HL-60/S4 treated with retinoic acid at 250 ng/mL for 4 days and 3 days (cell line): ENCODE measurements around the gene ASAH2.
"Not testable (repeated sequence)": the region's sequence is repeated elsewhere in the genome, so short reads cannot be mapped to it uniquely, and the experiment has no call there.

ENCODE experiments used
- in situ Hi-C: fragments of 300-500 bp; cut with MboI; formaldehyde crosslinking; loops from 2 replicates; pipeline ENCODE4 v1.7.0; 2022; ENCODE audit warnings: low sequenced_read_pairs

Gene ASAH2

DNA sequence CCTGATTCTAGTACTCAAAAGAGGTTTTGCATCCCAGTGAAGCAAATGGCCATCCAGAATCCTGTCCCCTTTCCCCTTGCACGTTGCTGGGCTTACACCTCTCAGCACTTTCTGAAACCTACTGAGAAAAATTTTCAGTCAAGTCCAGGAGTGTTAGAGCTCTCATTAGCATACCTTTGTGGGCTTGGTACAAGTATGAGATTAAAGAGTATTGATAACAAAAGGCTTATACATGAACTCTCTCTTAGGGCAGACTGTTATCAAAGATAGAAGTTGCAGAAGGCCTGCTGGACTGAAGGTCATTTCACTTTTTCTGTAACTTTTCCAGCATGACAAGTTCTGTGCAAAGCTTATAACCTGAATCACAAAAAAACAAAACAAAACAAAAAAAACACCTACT lies at the start of gene ASAH2:
ASAH2 (minus strand) TSS at position 123 of the 400 bp plus-strand sequence. CDS start 2,906 bp downstream, outside the sequence.
- in situ Hi-C loops: no loop called here

DNA sequence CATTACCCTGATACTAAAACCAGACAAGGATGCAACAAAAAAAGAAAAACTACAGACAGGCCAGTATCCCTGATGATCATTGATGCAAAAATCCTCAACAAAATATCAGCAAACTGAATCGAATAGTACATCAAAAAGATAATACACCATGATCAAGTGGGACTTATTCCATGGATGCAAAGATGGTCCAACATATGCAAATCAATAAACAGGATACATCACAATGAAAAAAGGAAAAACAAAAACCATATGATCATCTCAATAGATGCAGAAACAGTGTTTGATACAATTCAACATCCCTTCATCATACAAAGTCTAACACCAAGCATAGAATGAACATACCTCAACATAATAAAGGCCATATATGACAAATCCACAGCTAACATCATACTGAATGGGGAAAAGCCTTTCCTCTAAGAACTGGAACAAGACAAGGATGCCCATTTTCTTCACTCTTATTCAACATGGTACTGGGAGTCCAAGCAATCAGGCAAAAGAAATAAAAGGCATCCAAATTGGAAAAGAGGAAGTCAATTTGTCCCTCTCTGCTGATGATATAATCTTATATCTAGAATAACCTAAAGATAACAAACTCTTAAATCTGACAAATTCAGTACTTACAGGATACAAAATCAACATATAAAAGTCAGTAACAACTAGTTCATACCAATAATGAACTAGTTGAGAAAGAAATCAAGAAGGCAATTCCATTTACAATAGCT lies 48.8 kb upstream of the ASAH2 start:
- in situ Hi-C loops: no loop called here

DNA sequence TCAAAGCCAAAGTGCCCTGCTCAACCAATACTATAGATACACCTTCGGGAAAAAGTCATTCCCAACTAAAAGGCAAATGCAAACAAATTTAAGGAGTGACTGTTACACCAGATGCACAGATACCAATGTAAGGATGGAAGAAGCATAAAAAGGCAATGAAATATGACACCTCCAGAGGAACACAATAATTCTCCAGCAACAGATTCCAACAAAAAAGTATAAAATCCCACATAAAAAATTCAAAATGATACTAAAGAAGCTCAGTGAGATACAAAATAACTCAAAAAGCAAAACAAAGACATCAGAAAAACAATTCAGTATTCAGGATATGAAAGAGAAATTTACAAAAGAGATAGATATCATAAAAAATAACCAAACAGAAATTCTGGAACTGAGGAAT lies 44.1 kb upstream of the ASAH2 start:
- in situ Hi-C loops: no loop called here

DNA sequence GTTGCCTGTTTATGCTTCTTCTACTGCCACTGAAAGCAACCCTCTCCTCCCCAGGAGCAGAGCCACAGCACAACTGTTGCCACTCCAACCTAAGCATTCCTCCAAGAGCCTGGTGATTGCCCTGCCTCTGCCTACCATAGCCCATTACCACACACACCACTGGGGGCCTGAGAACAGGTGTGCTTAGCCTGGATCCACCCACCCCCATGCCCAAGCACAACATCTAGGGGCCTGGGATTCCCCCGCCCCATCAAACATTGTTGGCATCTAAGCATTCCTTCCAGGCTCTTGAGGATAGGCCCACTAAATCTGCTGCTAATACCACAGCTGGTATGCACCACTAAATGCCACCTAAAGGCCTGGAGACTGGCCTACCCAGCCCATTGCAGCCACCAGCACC lies 43.3 kb upstream of the ASAH2 start:
- in situ Hi-C loops: no loop called here

DNA sequence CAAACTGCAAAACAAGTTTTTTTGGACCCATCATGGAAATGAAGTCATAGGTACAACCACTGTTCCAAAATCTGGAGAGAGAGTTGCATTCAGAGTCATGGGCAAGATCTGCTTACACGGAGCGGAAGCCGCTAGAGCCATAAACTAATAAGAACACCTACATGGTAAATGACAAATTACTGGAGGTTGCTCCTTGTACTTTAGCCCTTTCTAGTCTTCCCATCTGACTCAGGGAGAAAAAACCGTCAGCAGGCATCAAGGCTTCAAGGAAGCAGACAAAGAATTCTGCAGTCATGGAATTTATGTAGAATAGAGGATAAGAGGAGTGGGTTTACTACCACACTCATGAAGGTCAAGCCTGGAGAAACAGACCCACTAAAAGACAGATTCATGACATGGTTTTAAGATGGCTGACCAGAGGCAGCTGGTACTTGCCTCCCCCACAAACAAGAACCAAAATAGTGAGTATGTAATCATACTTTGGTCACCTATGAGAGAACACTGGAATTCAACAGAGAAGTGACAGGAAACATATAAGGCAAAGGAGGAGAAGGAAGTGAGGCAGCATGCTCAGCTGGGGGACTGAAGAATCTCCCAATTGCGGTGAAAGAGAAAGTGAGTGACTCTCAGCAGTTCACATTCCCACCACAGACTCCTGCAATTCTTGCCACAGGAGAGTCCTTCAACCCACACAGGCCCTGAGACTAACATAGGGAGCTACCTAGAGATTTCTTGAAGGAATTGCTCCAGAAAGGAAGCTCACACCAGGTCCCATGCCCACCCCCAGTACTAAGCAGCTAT lies 42.4 kb upstream of the ASAH2 start:
- in situ Hi-C loops: no loop called here

DNA sequence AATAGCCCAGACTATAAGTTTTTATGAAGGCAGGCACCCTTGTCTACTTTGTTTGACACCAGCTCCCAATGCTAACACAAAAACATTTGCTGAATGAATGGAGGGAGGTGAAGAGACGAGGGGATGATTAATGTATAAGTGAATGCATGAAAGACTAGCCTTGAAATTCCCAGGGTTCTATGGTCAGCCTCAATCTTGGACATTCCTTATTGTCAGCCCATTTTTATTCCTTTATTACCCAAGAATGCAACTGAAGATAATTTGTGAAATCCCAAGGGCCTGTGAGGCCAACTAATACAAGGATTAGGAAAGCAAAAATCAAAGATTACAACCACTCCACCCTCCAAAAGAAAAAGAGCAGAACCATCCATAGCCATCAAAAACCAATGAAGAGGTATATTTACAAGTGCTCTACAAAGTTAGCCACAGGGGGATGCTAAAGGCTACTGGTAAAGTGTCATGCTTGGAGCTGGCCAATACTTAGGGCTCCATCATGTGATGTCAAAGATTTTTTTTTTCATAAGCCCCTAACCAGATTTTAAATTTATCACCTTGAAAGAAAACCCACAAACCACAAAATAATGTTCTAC lies 40.0 kb upstream of the ASAH2 start:
- in situ Hi-C loops: no loop called here

DNA sequence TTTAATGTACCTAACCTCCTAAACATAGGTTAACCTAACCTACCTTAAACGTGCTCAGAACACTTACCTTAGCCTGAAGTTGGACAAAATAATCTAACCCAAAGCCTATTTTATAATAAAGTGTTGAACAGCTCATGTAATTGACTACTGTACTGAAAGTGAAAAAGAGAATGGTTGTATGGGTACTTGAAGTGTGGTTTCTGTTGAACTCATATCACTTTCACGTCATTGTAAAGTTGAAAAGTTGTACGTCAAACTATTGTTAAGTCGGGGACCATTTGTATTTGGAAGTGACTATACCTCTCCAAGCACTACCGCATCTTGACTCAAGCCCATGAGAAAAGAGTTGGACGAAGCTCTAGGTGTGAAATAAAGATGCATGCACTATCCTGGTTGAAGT lies 37.9 kb upstream of the ASAH2 start:
- in situ Hi-C loops: no loop called here

DNA sequence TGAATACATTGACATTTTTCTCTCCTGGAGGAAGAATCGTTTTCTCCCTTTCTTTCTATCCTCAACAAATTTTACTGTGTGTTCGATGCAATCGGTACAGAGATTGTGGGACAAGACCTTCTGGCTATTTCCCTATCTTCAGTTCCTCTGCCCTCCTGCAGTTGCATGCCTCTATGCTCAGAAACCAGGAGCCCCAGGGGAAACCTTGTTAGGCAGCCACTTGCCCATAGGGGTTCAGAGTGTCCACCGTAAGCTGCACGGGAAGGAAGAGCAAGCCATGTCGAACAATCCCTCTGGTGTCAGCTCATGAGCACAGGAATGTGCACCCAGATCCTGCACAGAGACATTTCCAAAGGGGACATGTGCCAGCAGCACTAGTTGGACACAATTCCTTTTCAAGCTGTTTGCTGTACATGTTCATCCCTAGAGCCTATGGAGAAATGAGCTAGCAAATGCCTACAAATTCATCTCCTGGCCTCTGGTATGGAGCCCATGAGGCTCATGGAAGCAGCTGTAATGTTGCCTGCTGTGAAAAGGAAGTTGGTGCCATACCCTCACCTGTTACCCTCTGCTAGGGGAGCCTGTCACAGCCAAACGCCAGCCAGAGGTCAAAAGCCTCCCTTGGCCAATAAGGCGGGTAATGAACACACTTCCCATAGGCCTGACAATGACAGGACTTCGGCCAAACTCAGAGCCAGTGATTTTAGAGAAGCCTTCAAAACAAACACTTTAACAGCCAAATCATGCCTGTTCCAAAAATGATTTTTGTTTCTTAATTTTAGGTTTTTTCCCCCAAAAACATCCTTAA lies 35.9 kb upstream of the ASAH2 start:
- in situ Hi-C loops: no loop called here

DNA sequence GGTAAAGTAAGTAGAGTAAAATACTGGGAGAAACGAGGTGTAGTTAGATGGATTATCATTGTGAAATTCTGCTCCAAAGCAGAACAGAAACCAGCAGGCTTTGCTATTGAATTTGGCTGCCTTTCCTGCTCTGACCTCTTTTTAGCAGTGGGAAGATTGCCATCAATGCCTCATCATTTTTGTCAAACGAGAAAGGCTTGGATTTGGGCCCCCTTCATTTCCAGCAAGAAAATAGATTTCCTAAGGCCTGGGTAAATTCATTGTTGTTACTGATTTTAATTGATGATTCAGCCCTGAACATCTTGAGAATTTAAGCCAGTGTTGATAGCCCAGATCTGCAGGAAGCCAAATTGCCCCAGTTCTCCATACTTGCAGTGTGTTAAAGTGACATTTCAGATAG lies 35.2 kb upstream of the ASAH2 start:
- in situ Hi-C loops: no loop called here

DNA sequence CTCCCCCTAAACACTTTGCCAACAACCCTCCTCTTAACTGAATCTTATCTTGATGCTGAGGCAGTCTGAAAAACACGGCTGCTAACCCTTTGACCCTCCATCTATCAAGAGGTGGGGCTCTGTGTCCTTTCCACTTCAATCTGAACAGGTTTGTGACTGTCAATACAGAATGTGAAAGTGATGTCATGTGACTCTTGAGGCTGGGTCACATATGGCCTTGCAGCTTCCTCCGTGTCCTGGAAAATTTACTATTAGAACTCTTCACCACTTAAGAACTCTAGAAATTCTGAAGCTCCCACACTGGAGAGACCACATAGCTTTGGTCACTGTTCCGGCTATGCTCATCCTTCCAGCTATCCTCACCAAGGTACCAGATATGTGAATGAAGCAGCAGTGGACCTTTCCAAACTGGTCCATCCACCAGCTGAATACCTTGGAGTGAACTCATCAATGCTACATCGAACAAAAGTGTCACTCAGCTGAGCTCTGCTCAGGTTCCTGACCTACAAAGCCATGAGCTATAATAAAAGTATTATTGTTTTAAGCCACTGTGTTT lies 30.7 kb upstream of the ASAH2 start:
- in situ Hi-C loops: no loop called here

DNA sequence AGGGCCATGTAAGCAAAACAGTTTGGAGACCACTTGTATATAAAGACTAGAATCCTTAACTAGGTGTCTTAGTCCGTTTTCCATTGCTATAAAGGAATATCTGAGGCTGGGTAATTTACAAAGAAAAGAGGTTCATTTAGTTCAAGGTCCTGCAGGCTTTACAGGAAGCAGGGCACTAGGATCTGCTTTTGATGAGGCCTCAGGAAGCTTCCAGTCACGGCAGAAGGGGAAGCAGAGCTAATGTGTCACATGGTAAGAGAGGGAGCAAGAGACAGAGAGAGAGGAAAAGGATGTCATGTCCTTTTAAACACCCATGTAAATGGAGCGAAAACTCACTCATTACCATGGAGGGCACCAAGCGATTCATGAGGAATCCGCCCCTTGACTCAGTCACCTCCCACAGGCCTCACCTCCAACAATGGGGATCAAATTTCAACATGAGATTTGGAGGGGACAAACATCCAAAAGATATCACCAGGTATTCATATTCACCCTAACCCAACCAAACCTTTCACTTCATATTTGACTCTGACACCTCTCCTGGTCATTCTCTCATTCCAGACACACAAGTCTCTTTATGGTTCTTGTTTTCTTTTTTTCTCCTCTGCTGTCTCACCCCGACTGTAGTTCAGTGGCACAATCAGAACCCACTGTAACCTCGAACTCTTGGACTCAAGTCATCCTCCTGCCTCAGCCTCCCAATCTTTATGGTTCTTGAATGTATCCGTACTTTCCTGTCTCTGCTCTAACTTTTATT lies 30.1 kb upstream of the ASAH2 start:
- in situ Hi-C loops: no loop called here

DNA sequence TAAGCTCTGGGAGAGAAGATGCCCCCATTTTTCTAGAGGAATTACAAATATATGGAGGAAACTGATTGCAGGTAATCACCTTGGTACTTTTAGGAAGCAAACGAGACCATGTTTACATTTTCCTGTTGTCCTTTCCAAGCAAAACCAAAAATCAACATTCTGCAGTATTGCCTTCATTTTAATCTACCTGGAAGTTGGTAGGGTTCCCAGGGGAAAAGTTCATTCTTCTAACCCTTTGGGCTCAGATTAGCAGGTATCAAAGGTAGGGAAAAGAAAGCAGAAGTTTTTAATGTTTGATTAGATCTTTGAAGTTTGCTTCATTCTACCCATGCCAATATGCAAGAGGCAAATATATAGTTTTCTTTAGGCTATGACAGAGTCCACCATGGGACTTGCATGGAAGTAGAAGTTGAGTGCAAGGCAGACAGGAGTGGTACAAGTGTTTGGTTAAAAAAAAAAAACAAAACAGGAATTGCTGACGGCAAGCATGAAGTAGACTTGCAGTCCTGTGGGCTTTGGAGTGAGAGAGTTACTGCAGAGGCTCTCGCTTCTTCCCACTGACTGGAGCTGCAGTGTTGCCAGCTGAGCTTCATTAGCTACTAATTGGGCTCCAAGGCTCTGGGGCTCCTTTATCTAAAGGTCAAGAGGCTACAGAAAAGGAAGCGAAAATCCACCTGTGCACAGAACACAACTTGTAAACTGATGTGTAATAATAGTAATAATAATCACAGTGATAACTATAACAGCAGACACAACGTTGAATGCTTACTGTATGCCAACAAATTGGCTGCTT lies 28.9 kb upstream of the ASAH2 start:
- in situ Hi-C loops: no loop called here

DNA sequence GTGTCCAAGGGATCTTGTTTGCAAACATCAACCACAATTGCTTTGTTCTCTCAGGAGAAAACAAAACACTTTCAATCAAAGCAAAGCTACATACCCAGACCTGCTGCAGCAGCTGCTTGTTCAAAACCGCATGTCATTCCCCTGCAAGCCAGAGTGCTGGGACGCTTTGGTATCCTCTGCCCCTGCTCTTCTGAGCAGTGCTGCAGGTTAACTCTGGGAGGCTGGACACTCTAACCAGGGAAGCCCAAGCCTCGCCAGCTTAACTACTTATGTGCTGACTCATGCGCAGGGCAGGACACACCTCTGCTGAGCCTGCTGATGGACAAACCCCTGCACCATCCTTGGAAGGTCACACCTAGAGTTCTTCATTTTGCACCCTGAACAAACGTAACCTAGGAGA lies 28.2 kb upstream of the ASAH2 start:
- in situ Hi-C loops: no loop called here

DNA sequence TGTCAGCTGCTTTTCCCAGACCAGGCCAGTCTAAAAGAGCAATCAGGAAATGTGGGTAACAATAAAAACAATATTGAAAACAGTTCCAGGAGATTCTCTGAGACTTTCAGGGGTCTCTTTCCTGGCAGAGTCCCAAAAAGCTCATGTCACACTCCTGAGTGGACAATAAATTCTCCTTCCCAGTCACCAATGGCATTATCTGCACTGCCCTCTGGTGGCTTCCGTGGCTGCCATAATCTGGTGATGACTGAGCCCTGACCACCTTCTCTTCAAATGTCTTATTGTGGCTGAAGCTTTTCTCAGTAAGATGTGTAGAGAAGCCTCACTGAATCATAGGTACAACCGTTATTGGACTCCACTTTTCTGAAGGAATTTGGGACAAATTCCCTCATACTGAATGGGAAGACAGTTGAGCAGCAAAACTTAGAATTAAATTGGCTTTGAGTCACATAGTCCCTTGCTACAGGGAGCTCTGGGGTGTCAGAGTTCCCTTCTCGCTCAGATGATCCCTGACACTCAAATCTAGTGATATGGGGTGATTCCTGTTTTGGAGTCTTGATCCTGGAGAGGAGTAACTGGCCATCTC lies 24.4 kb upstream of the ASAH2 start:
- in situ Hi-C loops: no loop called here

DNA sequence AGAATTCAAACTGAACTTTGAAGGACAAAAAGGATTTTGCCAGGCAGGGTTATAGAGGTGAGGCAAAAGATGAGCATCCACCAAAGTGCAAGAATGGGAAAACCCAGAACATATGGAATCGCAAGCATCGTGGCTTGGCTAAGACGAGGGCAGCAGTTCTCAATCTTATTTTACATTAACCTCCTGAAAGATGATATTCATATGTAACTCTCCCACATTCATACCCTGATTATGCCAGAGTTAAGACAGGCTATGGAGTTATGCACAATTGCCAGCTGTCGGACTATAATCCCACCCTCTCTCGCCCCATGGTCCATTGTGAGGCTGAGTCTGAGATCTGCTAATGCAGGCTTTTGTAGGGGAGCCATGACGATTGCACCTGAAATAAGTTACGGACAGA lies 21.2 kb upstream of the ASAH2 start:
- in situ Hi-C loops: no loop called here

DNA sequence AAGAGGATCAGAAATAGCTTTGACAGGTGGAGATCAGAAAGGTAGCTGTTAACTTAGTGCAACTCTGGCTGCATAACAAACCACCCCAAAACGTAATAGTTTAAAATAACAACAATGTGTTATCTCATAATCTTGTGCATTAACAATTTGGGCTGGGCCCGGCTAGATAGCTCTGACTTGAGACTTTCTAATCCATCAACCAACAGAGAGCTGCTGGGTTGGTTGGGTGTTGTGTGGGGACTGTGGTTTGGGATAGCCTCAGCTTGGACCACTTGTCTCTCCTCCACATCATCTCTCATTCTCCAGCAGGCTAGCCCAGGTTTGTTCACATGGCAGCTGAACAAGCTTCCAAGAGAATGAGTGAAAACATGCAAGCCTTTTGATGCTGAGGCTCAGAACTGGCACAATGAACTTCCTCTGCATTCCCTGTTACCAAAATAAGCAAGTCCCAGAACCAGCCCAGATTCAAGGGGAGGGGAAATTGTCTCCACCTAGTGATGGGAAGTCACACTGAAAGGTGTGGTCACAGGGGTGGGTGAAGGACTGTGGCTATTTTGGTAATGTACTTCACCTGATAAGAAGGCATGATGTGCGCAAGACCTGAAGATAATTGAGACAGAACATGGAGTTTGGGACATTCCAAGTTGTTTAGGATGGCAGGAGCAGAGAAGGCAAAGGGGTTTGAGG lies 20.4 kb upstream of the ASAH2 start:
- in situ Hi-C loops: no loop called here

DNA sequence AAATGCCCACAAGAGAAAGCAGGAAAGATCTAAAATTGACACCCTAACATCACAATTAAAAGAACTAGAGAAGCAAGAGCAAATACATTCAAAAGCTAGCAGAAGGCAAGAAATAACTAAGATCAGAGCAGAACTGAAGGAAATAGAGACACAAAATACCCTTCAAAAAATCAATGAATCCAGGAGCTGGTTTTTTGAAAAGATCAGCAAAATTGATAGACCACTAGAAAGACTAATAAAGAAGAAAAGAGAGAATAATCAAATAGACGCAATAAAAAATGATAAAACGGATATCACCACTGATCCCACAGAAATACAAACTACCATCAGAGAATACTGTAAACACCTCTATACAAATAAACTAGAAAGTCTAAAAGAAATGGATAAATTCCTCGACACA lies 16.6 kb upstream of the ASAH2 start:
- in situ Hi-C loops: not testable (repeated sequence)

DNA sequence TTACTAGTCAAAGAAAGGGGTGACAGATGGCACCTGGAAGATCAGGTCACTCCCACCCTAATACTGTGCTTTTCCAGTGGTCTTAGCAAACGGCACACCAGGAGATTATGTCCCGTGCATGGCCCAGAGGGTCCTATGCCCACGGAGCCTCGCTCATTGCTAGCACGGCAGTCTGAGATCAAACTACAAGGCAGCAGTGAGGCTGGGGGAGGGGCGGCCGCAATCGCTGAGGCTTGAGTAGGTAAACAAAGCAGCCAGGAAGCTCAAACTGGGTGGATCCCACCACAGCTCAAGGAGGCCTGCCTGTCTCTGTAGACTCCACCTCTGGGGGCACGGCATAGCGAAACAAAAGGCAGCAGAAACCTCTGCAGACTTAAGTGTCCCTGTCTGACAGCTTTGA lies 11.3 kb upstream of the ASAH2 start:
- in situ Hi-C loops: not testable (repeated sequence)
